ENCODE results near the gene F2.

DNA sequence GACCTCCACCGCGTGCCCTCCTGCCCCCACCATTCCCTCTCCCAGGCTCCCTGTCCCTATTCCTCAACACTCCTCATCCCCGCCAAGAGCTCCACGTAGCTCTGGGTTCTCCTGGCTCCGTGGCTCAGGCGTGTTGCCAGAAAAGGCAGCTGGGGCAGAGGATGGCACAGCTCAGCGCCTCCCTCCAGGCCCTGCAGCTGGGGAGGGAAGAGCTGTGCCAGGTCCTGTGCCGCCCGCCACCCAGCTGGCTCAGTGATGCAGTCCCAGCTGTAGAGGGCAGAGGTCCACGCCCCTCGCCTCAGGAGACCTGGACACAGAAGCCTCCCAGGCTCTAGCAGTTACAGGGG, 22.8 kb upstream of the F2 start:
- TF ChIP-seq CTCF (IDR thresholded peaks at IDR 0.05), result no peak
- no peak for TF ChIP-seq EZH2 (IDR thresholded peaks at IDR 0.05; ENCODE audit: borderline replicate concordance, insufficient read depth, low read depth, low read length, poor library complexity, severe bottlenecking)

All from B cell (primary cell).